OCI-LY3 (cell line): ENCODE measurements around the gene GRID2.

Experiments
- H2AFZ ChIP-seq: fragments of 200-600, 300-600 bp; shearing (Covaris generic); 2 replicates; pipeline ENCODE4 v1.6.0; 2014; ENCODE audit warnings: antibody characterized with exemption, low read depth, low read length
- H3K27ac ChIP-seq: fragments of 200-600, 300-600 bp; sonication (generic); 2 replicates; pipeline ENCODE4 v1.5.1; 2014; ENCODE audit warnings: mild to moderate bottlenecking, low read length, moderate library complexity, mixed read lengths
- H3K27me3 ChIP-seq: fragments of 200-600, 300-600 bp; sonication (generic); 2 replicates; pipeline ENCODE4 v1.6.1; 2014; ENCODE audit warnings: low read depth, low read length, mixed read lengths
- H3K36me3 ChIP-seq: fragments of 200-600, 300-600 bp; sonication (generic); replicated peaks from 2 replicates; pipeline ENCODE3; 2014; ENCODE audit warnings: low read depth, low read length, mixed read lengths
- H3K4me1 ChIP-seq: fragments of 300-600, 200-600 bp; sonication (generic); 2 replicates; pipeline ENCODE4 v1.6.1; 2014; ENCODE audit warnings: low read length, mixed read lengths
- H3K4me2 ChIP-seq: fragments of 200-600, 300-600 bp; sonication (generic); 2 replicates; pipeline ENCODE4 v1.6.1; 2014; ENCODE audit warnings: low read length, mixed read lengths
- H3K4me3 ChIP-seq: fragments of 300-600, 200-600 bp; sonication (generic); 2 replicates; pipeline ENCODE4 v1.5.1; 2014; ENCODE audit warnings: antibody characterized with exemption, mild to moderate bottlenecking, low read length, moderate library complexity
- H3K79me2 ChIP-seq: fragments of 300-600, 200-600 bp; shearing (Covaris generic); 2 replicates; pipeline ENCODE4 v1.6.1; 2014; ENCODE audit warnings: mild to moderate bottlenecking, low read length, mixed read lengths
- H3K9ac ChIP-seq: fragments of 300-600, 200-600 bp; shearing (Covaris generic); 2 replicates; pipeline ENCODE4 v1.6.0; 2014; ENCODE audit warnings: mild to moderate bottlenecking, low read length, moderate library complexity
- H3K9me3 ChIP-seq: fragments of 200-600, 300-600 bp; shearing (Covaris generic); 2 replicates; pipeline ENCODE4 v1.6.1; 2014; ENCODE audit warnings: low read length, mixed read lengths; ENCODE audit not compliant: insufficient read depth
- H4K20me1 ChIP-seq: fragments of 200-600, 300-600 bp; sonication (generic); 2 replicates; pipeline ENCODE4 v1.6.1; 2016; ENCODE audit warnings: low read length, mixed read lengths; ENCODE audit not compliant: insufficient read depth
- CTCF ChIP-seq: fragments of 200-600, 300-600 bp; sonication (generic); IDR thresholded peaks from 2 replicates; pipeline ENCODE4 v1.5.1; 2014; ENCODE audit warnings: antibody characterized with exemption, low read length, low read depth
- EZH2phosphoT487 ChIP-seq: fragments of 200-600 bp; shearing (Covaris generic); IDR thresholded peaks from 2 replicates; pipeline ENCODE4 v1.6.1; 2018; ENCODE audit warnings: antibody characterized with exemption, mixed run types, low read depth

GRID2 gene

GRCh38 chr4:93687304-93687703, 1383.5 kb downstream of the GRID2 start:
- Histone ChIP-seq H3K27ac (no peak overlapping the region), H3K27me3 (no peaks in the 10 kb centered on the region), H3K4me1 (no peaks in the 10 kb centered on the region), H3K79me2 (no peaks in the 10 kb centered on the region), H3K9me3 (no peaks in the 10 kb centered on the region), H2AFZ (no peak overlapping the region), H3K36me3 (no peaks in the 10 kb centered on the region), H3K4me2 (no peak overlapping the region), H4K20me1 (no peaks in the 10 kb centered on the region), H3K9ac (no peak overlapping the region), H3K4me3 (no peak overlapping the region)
- TF ChIP-seq CTCF = no peak
- no peak for TF ChIP-seq EZH2phosphoT487

DNA sequence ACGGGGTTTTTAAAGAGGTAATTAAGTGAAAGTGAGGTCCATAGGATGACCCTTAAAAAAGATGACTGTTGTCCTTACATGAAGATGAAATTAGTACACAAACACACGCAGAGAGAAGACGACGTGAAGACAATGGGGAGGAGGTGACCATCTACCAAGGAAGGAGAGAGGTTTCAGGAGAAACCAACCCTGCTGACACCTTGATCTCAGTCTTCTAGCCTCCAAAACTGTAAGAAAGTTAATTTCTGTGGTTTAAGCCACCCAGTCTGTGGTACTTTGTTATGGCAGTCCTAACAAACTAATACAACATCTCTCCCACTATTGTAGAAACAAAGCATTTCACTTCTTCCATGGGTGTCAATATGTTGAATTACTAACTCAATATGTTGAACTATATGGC, 1385.2 kb downstream of the GRID2 start:
- H3K4me3 ChIP-seq = no peak overlapping the region
- TF ChIP-seq CTCF = no peak
- no peak for TF ChIP-seq EZH2phosphoT487
- H3K4me2 ChIP-seq = no peak overlapping the region
- H4K20me1 ChIP-seq = no peaks in the 10 kb centered on the region
- H2AFZ ChIP-seq = no peak overlapping the region
- no peaks in the 10 kb centered on the region for H3K36me3 ChIP-seq
- no peaks in the 10 kb centered on the region for H3K4me1 ChIP-seq
- no peaks in the 10 kb centered on the region for H3K27me3 ChIP-seq
- no peaks in the 10 kb centered on the region for H3K79me2 ChIP-seq
- no peaks in the 10 kb centered on the region for H3K9me3 ChIP-seq
- no peak overlapping the region for H3K9ac ChIP-seq
- H3K27ac ChIP-seq = no peak overlapping the region

DNA sequence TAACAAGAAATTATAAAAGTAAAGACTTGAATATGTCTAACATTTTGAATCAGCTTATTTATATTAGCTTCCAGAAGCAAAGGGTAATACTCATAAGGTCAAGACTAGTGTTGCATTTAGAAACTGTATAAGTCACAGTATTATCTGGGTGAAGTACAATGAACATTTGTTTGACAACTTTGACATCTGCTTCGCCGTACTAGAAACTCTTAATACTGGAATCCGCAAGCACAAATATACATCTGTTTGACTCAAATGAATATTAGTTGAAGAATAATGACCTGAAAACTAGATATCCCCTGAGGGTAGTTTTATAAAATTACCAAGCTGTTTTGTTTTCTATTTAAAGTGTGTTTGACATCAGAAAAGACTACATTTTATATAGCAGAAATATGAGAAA, 1389.4 kb downstream of the GRID2 start:
- Histone ChIP-seq H3K9ac (no peak overlapping the region), H3K27ac (no peak overlapping the region), H3K4me3 (no peak overlapping the region), H3K9me3 (no peaks in the 10 kb centered on the region), H3K79me2 (no peaks in the 10 kb centered on the region), H3K27me3 (no peaks in the 10 kb centered on the region), H3K36me3 (no peaks in the 10 kb centered on the region), H3K4me1 (no peaks in the 10 kb centered on the region), H2AFZ (no peak overlapping the region), H3K4me2 (no peak overlapping the region), H4K20me1 (no peaks in the 10 kb centered on the region)
- TF ChIP-seq EZH2phosphoT487 (no peak), CTCF (no peak)

- H3K79me2 ChIP-seq = no peaks in the 10 kb centered on the region
- H3K4me1 ChIP-seq = no peaks in the 10 kb centered on the region
- H3K4me2 ChIP-seq = no peak overlapping the region
- no peaks in the 10 kb centered on the region for H3K27me3 ChIP-seq
- H4K20me1 ChIP-seq = no peaks in the 10 kb centered on the region
- no peak overlapping the region for H2AFZ ChIP-seq
- H3K9ac ChIP-seq = no peak overlapping the region
- TF ChIP-seq EZH2phosphoT487 (no peak), CTCF (no peak)
- H3K27ac ChIP-seq = no peak overlapping the region
- H3K9me3 ChIP-seq = no peaks in the 10 kb centered on the region
- H3K36me3 ChIP-seq = no peaks in the 10 kb centered on the region
- no peak overlapping the region for H3K4me3 ChIP-seq
These were observed 1394.9 kb downstream of the GRID2 start for GRCh38 chr4:93698686-93699085.
